Stomach (tissue), 4 donors: Measurements from ENCODE around the gene ZIC4.

Experiments used
- CTCF ChIP-seq, 7 experiments: fragments of 450-650 bp in 4 of 7; fragments of 200-600 bp in 3 of 7; sonication (generic) in 3 of 7; IDR thresholded peaks; one replicate each; pipeline ENCODE4 v1.5.1; 2016 to 2019; ENCODE audit warnings: antibody characterized with exemption in 7 of 7, control low read depth in 2 of 7, mild to moderate bottlenecking in 1 of 7
- EP300 ChIP-seq: sonication (generic); formaldehyde crosslinking; IDR thresholded peaks from one replicate; pipeline ENCODE4 v1.6.1; 2017; ENCODE audit warnings: antibody characterized with exemption
- POLR2A ChIP-seq, 4 donors: fragments of 450-650 bp; IDR thresholded peaks; one replicate each; pipeline ENCODE4 v1.6.1; 2016; ENCODE audit warnings: antibody characterized with exemption in 4 of 4, control low read depth in 2 of 4, mild to moderate bottlenecking in 1 of 4, moderate library complexity in 1 of 4
- POLR2AphosphoS5 ChIP-seq, 3 donors: sonication (generic); formaldehyde crosslinking; IDR thresholded peaks; one replicate each; pipeline ENCODE4 v1.6.1; 2016; ENCODE audit warnings: antibody characterized with exemption in 3 of 3

GRCh38 chr3:147393943-147394883 is 12.1 kb downstream of the ZIC4 start:
- TF ChIP-seq CTCF (IDR thresholded peaks at IDR 0.05) (no peak), POLR2AphosphoS5 (IDR thresholded peaks at IDR 0.05) (no peak), POLR2A (IDR thresholded peaks at IDR 0.05) (no peak), EP300 (no peak)
